ENCODE measurements around the gene EEFSEC. TPM values are rescaled to one million over a fixed set of nuclear protein-coding genes. Genes with fewer than 3 reads are reported as not detected.
A peak's percentile ranks its signal among the peaks of the same experiment; 100 is the strongest.

The EEFSEC gene
- total and polyA plus RNA-seq, 2 experiments from 2014 or later = 10.1 to 16.2 TPM

GRCh38 chr3:128307029-128307633 lies 153.8 kb downstream of the EEFSEC start:
- Histone ChIP-seq H4K20me1 (replicated peaks; ENCODE audit: insufficient read depth) (no peaks in the 10 kb centered on the region; the same call in 1 of the 2 replicates), H3K4me2 (no peak overlapping the region), H3K27ac (ENCODE audit: low read depth) (no peak overlapping the region), H3F3A (replicated peaks; ENCODE audit: low read depth) (no peaks in the 10 kb centered on the region), H2AFZ (no peak overlapping the region), H3K9me2 (ENCODE audit: insufficient read depth) (no peaks in the 10 kb centered on the region), H3K36me3 (ENCODE audit: insufficient read depth) (no peaks in the 10 kb centered on the region), H3K4me3 (no peak overlapping the region), H3K4me1 (ENCODE audit: insufficient read depth) (no peaks in the 10 kb centered on the region), H3K27me3 (ENCODE audit: insufficient read depth) (no peaks in the 10 kb centered on the region), H3K79me2 (replicated peaks; ENCODE audit: insufficient read depth) (no peaks in the 10 kb centered on the region)
- TF ChIP-seq NANOG (IDR thresholded peaks at IDR 0.05; ENCODE audit: borderline replicate concordance) = no peak
- TF ChIP-seq ZNF331 (CRISPR knock-in tag; IDR thresholded peaks at IDR 0.05; ENCODE audit: low read depth) = no peak
- TF ChIP-seq ZNF114 (CRISPR knock-in tag; IDR thresholded peaks at IDR 0.05) = no peak
- no peak for TF ChIP-seq JUNB (IDR thresholded peaks at IDR 0.05; ENCODE audit: unreplicated experiment)
- TF ChIP-seq ZNF462 (CRISPR knock-in tag; IDR thresholded peaks at IDR 0.05) = no peak
- TF ChIP-seq CTCF (conservative IDR thresholded peaks at IDR 0.05; ENCODE audit: low read depth in 2 of 2) = peak in 1 of 2 experiments; percentile 27; a peak in 2 of 4 replicates
- no peak for TF ChIP-seq ETS1 (IDR thresholded peaks at IDR 0.05)
- no peak for TF ChIP-seq CREB1 (CRISPR knock-in tag; IDR thresholded peaks at IDR 0.05; ENCODE audit: low read depth)
- Mint-ChIP-seq H3K4me1 (peaks cover 9% of the 10 kb centered on the region), H3K4me3 (no peak overlapping the region), H3K9me3 (no peaks in the 10 kb centered on the region), H3K27me3 (ENCODE audit: insufficient read depth, low read depth, poor library complexity) (no peaks in the 10 kb centered on the region), H3K36me3 (ENCODE audit: low read depth) (no peaks in the 10 kb centered on the region; the same call in 2 of the 3 replicates), H3K27ac (no peak overlapping the region)
- ATAC-seq (peak; percentile 55), DNase-seq (ENCODE audit: low spot score) (no peak)
